Gastrocnemius medialis (tissue), 4 donors: Measurements from ENCODE around the gene ACOXL. TPM values are rescaled to one million over a fixed set of nuclear protein-coding genes. Genes with fewer than 3 reads are reported as not detected.

ENCODE experiments used
- ATAC-seq, 2 donors: fragments of 150-250 bp; one replicate each; pipeline ENCODE4 v1.9.1; 2016
- DNase-seq, 2 donors: peaks; one replicate each; pipeline ENCODE4 v3.0.0-alpha.2; 2019
- H3K27ac ChIP-seq, 4 donors: fragments of 200-600 bp; sonication (generic); 1 replicate in 1 of 4; 2 replicates in 3 of 4; pipeline ENCODE4 v1.5.1; 2016 to 2018; ENCODE audit warnings: mild to moderate bottlenecking in 2 of 4, moderate library complexity in 1 of 4
- H3K27me3 ChIP-seq, 3 donors: fragments of 200-600 bp; sonication (generic) in 2 of 3; 1 replicate in 1 of 3; 2 replicates in 2 of 3; pipeline versions ENCODE4 v1.5.1 to v1.6.0; 2016 to 2019; ENCODE audit warnings: mild to moderate bottlenecking in 1 of 3, moderate library complexity in 1 of 3
- H3K36me3 ChIP-seq, 2 donors: fragments of 200-600 bp; sonication (generic) in 1 of 2; one replicate each; pipeline ENCODE4 v1.5.1; 2017 to 2018
- H3K4me1 ChIP-seq, 2 donors: fragments of 200-600 bp; sonication (generic) in 1 of 2; one replicate each; pipeline ENCODE4 v1.5.1; 2016 to 2017; ENCODE audit warnings: mild to moderate bottlenecking in 2 of 2
- H3K4me3 ChIP-seq, 4 donors: fragments of 200-600 bp; sonication (generic) in 3 of 4; 1 replicate in 1 of 4; 2 replicates in 3 of 4; pipeline ENCODE4 v1.5.1; 2016 to 2019; ENCODE audit warnings: mild to moderate bottlenecking in 2 of 4
- H3K9me3 ChIP-seq, 3 donors: fragments of 200-600 bp; sonication (generic) in 2 of 3; 1 replicate in 1 of 3; 2 replicates in 2 of 3; pipeline ENCODE4 v1.5.1; 2016 to 2019
- POLR2A ChIP-seq, 2 donors: fragments of 450-650 bp; IDR thresholded peaks; one replicate each; pipeline ENCODE4 v1.6.1; 2017; ENCODE audit warnings: antibody characterized with exemption in 2 of 2, mild to moderate bottlenecking in 2 of 2, moderate library complexity in 2 of 2
- in situ Hi-C, 4 donors: fragments of 200-750 bp; cut with MboI; loops; one replicate each; pipeline versions ENCODE4 v1.15.0 to v1.8.0; 2017; ENCODE audit warnings: low sequenced_read_pairs in 4 of 4
- intact Hi-C: fragments of 100-400 bp; cut with DNase I; formaldehyde crosslinking; loops from one replicate; pipeline ENCODE4 v1.15.1; 2023; ENCODE audit warnings: low total_unique reads
- total RNA-seq, 4 donors: library from RNA; depleted of rRNA; stranded (reverse); fragments of >200 nt; gene quantifications; one replicate each; pipeline versions ENCODE4 v1.1.0 to v1.2.3, GENCODE V29; 2016
- TF ChIP-seq, protein P1 (sequence below), 5 experiments: fragments of 450-650 bp in 3 of 5; fragments of 200-600 bp in 2 of 5; sonication (generic) in 2 of 5; IDR thresholded peaks in 4 of 5; conservative IDR thresholded peaks in 1 of 5; 1 replicate in 4 of 5; 2 replicates in 1 of 5; pipeline ENCODE4 v1.5.1; 2016 to 2019; ENCODE audit warnings: antibody characterized with exemption in 5 of 5, mild to moderate bottlenecking in 3 of 5, moderate library complexity in 3 of 5

ACOXL gene
- total RNA-seq, 4 donors from 2014 or later: not detected

DNA sequence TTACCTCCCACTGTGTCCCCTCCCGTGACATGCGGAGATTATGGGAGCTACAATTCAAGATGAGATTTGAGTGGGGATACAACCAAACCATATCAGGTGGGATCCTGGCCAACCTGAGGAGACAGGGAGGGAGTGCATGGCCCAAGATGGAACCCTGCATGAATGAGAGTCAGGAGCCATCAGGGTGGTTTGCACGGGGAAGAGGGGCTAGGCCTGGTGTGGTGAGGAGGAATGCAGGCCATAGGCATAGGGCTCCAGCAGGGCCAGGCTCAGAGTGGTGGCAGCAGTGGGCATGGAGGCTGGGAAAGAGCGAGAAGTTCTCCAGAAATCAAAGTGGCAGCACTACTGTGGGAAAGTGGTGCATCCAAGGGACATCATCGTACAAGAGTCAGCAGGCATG lies 314.3 kb downstream of the ACOXL start:
- in situ Hi-C loops (no loop called here), intact Hi-C loops (no loop called here)
- no peak for DNase-seq
- TF ChIP-seq, protein P1, sequence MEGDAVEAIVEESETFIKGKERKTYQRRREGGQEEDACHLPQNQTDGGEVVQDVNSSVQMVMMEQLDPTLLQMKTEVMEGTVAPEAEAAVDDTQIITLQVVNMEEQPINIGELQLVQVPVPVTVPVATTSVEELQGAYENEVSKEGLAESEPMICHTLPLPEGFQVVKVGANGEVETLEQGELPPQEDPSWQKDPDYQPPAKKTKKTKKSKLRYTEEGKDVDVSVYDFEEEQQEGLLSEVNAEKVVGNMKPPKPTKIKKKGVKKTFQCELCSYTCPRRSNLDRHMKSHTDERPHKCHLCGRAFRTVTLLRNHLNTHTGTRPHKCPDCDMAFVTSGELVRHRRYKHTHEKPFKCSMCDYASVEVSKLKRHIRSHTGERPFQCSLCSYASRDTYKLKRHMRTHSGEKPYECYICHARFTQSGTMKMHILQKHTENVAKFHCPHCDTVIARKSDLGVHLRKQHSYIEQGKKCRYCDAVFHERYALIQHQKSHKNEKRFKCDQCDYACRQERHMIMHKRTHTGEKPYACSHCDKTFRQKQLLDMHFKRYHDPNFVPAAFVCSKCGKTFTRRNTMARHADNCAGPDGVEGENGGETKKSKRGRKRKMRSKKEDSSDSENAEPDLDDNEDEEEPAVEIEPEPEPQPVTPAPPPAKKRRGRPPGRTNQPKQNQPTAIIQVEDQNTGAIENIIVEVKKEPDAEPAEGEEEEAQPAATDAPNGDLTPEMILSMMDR (IDR thresholded peaks at IDR 0.05 in 4 of 5, conservative IDR thresholded peaks at IDR 0.05 in 1 of 5): no peak
- no peak for TF ChIP-seq POLR2A (IDR thresholded peaks at IDR 0.05)
- H3K4me3 ChIP-seq: no peak overlapping the region
- no peaks in the 10 kb centered on the region for H3K9me3 ChIP-seq
- no peaks in the 10 kb centered on the region for H3K4me1 ChIP-seq
- ATAC-seq: no peak
- H3K27me3 ChIP-seq: no peaks in the 10 kb centered on the region
- H3K36me3 ChIP-seq: no peaks in the 10 kb centered on the region
- H3K27ac ChIP-seq: no peak overlapping the region

DNA sequence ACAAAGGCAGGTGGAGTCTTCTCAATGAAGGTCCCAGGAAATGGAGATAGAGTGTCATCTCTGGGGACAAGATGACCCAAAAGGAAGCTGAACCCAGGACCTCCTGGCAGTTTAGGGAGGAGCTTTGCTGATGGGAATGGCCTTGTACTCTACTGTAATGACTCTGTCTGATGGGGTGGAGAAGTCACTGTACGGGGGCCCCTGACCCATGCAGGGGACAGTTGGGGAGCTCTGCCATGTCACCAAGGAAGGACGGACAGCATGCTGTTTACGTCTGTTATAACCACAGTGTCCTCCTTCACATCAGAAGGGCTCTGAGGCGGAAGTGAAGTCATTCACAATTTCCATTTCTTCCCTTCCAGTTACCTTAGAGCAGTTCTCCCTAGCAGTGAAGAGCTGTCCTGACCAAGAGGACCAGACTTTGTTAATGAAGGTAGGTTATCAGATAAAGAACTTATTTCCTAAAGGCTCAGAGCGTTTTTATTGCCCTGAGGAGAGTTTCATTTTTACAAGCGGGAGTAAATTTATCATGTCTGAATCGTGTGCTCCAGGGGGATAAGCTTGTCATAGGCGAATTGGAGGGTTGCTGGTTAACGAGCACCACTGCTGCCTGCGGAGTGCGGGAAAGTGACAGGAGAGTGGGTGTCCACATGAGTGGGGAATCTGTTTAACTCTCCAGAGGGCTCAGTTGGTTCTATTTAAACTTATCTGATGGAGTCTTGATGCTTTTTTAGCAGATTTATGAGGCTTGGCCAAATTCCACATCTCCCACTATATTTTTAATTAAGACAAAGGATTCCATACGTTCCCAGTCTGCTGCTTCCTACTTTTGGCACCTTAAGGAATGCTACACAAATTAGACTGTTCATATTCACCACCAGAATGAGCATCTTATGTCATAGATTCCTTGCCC lies 316.7 kb downstream of the ACOXL start:
- intact Hi-C loops: no loop called here
- H3K27ac ChIP-seq: no peak overlapping the region
- H3K9me3 ChIP-seq: no peaks in the 10 kb centered on the region
- H3K27me3 ChIP-seq: no peaks in the 10 kb centered on the region
- in situ Hi-C loops: no loop called here
- ATAC-seq (no peak), DNase-seq (no peak)
- no peaks in the 10 kb centered on the region for H3K36me3 ChIP-seq
- TF ChIP-seq, protein P1 (IDR thresholded peaks at IDR 0.05 in 4 of 5, conservative IDR thresholded peaks at IDR 0.05 in 1 of 5): no peak
- no peak for TF ChIP-seq POLR2A (IDR thresholded peaks at IDR 0.05)
- H3K4me1 ChIP-seq: peaks cover 0 to 4% of the 10 kb centered on the region in 2 donors
- H3K4me3 ChIP-seq: no peak overlapping the region

GRCh38 chr2:111049792-111050640 lies 317.6 kb downstream of the ACOXL start:
- intact Hi-C loops (no loop called here), in situ Hi-C loops (no loop called here)
- no peak overlapping the region for H3K27ac ChIP-seq
- no peak for TF ChIP-seq POLR2A (IDR thresholded peaks at IDR 0.05)
- TF ChIP-seq, protein P1 (IDR thresholded peaks at IDR 0.05 in 4 of 5, conservative IDR thresholded peaks at IDR 0.05 in 1 of 5): no peak
- ATAC-seq: no peak
- peaks cover 0 to 4% of the 10 kb centered on the region in 2 donors for H3K4me1 ChIP-seq
- H3K36me3 ChIP-seq: no peaks in the 10 kb centered on the region
- H3K9me3 ChIP-seq: no peaks in the 10 kb centered on the region
- no peak for DNase-seq
- no peaks in the 10 kb centered on the region for H3K27me3 ChIP-seq
- no peak overlapping the region for H3K4me3 ChIP-seq

- TF ChIP-seq, protein P1 (IDR thresholded peaks at IDR 0.05 in 4 of 5, conservative IDR thresholded peaks at IDR 0.05 in 1 of 5): no peak
- no peak for TF ChIP-seq POLR2A (IDR thresholded peaks at IDR 0.05)
- Histone ChIP-seq H3K36me3 (no peaks in the 10 kb centered on the region), H3K4me3 (no peak overlapping the region), H3K27me3 (no peaks in the 10 kb centered on the region), H3K27ac (no peak overlapping the region), H3K9me3 (no peaks in the 10 kb centered on the region), H3K4me1 (peaks cover 0 to 4% of the 10 kb centered on the region in 2 donors)
- in situ Hi-C loops (no loop called here), intact Hi-C loops (no loop called here)
- DNase-seq: no peak
- ATAC-seq: no peak
Measured at GRCh38 chr2:111050701-111051376, 318.5 kb downstream of the ACOXL start.
